ENCODE measurements around the gene TPRKB. TPM values are rescaled to one million over a fixed set of nuclear protein-coding genes. Genes with fewer than 3 reads are reported as not detected.
"Not testable (repeated sequence)": the region's sequence is repeated elsewhere in the genome, so short reads cannot be mapped to it uniquely, and the experiment has no call there.

The TPRKB gene
- total RNA-seq, 2 donors from 2014 or later, result 34.7 to 48.6 TPM

DNA sequence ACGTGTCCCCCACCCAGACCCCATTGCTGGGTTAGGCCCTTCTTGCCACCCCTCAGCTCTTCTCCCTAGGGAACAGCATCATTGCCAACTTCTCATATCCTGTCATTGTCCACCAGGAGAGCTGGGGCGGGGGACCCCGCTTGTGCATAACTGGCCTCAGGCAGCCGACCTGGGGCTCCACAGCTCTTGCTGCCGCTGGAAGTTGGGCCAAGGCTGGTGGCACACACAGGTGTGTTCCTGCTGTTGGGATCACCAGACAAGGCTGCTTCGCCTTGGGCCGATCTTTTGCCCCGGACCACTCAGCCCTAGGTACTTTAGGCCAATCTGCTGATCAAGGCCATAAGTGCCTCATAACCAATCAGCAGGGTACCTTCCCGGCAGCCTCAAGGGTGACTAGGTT is 28.6 kb downstream of the TPRKB start:
- H3K9me3 Mint-ChIP-seq, result peaks cover 0 to 2% of the 10 kb centered on the region in 2 donors
- DNase-seq (ENCODE audit: low spot score in 2 of 2) (no peak), ATAC-seq (no peak)
- peak overlapping the region in 1 of 2 donors; percentile 26 for H3K27ac Mint-ChIP-seq
- peaks cover under 1 to 3% of the 10 kb centered on the region in 2 donors for H3K36me3 Mint-ChIP-seq

DNA sequence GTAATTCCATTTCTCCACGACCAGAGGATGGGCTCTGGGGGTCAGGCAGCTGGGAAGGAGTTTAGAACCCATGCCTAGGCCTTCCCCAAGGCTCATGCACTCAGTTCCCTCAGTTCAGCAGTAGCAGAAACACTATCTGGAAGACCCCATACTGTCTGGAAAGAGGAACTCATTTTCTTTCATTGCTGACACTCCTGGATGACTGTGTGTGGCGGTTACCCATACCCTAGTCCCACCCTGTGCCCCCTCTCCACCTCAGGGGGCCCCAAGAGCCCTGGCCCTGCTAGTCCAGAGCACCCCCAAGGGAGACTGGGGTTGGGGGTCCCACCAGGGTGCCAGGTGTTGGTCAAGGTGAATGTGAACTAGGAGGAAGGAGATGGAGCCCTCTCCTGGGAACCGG is 29.5 kb downstream of the TPRKB start:
- DNase-seq (ENCODE audit: low spot score in 2 of 2) (no peak), ATAC-seq (no peak)
- H3K27ac Mint-ChIP-seq, result no peak overlapping the region
- H3K36me3 Mint-ChIP-seq, result no peaks in the 10 kb centered on the region
- H3K9me3 Mint-ChIP-seq, result no peaks in the 10 kb centered on the region

DNA sequence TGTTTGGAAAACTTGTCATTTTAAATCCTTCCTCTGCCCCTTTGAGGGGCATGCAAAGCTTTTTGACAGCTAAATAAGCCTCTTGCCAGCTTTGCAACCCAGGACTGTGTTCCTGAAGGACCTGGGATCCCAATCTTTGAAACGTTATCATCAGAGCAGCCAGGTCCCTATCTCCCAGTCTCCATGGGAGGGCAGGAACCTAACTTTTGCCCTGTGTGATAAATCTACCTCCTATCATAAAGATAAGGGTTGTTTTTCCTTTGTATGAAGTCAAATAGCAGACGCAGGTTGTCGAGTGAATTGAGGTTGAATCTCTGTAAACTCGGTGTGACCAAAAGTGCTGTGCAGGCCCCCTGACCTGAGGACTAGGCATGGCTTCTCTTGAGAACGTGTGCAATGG is 30.1 kb downstream of the TPRKB start:
- no peak overlapping the region for H3K27ac Mint-ChIP-seq
- no peaks in the 10 kb centered on the region for H3K9me3 Mint-ChIP-seq
- no peaks in the 10 kb centered on the region for H3K36me3 Mint-ChIP-seq
- no peak for ATAC-seq
- no peak for DNase-seq (ENCODE audit: low spot score in 2 of 2)

DNA sequence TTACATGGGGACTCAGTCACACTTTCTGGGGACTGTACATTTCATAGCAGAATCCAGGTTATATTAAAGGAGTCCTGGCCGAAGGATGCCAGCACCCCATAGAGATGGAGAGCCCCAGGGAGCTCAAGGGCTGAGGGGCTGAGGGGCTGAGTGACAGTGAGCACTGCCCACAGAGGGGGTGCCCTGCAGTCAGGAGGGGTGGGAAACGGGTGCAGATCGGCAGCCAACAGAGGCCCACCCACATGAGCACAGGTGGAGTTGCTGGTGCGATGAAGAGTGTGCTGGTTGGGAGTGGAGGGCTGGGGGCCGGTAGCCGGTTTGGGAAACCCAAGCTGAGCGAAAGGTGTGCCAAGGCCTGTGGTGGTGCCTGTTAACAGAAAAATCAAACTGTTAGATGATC is 32.1 kb downstream of the TPRKB start:
- H3K27ac Mint-ChIP-seq, result no peak overlapping the region
- no peak for ATAC-seq
- H3K36me3 Mint-ChIP-seq, result no peaks in the 10 kb centered on the region
- H3K9me3 Mint-ChIP-seq, result no peaks in the 10 kb centered on the region
- no peak for DNase-seq (ENCODE audit: low spot score in 2 of 2)

DNA sequence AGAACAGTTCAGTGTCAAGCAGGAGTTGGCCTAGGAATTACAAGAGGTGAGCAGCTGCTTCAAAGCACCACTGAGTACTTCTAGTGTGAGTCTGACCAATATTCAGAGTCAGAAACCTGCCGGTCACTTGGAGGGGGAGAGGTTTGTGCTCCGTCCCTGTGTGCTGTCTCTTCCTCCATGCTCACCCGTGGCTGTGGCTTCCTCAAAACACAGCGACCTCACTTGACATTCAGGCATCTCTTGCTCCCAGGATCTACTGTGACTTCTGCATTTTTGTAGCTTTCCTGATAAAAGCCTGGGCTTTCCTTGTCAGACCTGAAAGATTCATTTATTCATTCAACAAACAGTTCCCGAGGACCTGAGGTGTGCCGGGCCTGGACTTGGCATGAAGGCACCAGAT is 32.9 kb downstream of the TPRKB start:
- H3K9me3 Mint-ChIP-seq, result no peaks in the 10 kb centered on the region
- no peak overlapping the region for H3K27ac Mint-ChIP-seq
- H3K36me3 Mint-ChIP-seq, result no peaks in the 10 kb centered on the region
- ATAC-seq (no peak), DNase-seq (ENCODE audit: low spot score in 2 of 2) (no peak)

DNA sequence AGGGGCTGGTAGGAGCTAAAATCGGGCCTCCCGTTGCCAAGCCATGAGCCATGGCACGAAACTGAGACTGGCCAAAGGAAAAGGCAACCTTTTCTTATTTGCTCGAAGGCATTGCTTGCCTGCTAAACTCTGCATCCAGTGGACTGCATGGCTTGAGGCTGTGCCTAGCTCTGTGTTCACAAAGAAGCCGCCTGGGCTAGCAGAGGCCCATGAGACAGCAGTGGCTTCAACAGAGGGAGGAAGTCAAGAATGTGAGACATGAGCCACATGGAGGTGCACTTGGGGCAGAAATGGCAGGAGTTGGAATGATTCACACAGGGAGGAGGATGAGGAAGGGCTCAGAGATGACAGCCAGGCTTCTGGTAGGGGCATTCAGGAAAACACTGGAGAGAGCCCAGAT is 33.5 kb downstream of the TPRKB start:
- peaks cover 0 to 5% of the 10 kb centered on the region in 2 donors for H3K9me3 Mint-ChIP-seq
- peaks cover 0 to under 1% of the 10 kb centered on the region in 2 donors for H3K36me3 Mint-ChIP-seq
- ATAC-seq (no peak), DNase-seq (ENCODE audit: low spot score in 2 of 2) (no peak)
- H3K27ac Mint-ChIP-seq, result peak overlapping the region in 1 of 2 donors; percentile 81

DNA sequence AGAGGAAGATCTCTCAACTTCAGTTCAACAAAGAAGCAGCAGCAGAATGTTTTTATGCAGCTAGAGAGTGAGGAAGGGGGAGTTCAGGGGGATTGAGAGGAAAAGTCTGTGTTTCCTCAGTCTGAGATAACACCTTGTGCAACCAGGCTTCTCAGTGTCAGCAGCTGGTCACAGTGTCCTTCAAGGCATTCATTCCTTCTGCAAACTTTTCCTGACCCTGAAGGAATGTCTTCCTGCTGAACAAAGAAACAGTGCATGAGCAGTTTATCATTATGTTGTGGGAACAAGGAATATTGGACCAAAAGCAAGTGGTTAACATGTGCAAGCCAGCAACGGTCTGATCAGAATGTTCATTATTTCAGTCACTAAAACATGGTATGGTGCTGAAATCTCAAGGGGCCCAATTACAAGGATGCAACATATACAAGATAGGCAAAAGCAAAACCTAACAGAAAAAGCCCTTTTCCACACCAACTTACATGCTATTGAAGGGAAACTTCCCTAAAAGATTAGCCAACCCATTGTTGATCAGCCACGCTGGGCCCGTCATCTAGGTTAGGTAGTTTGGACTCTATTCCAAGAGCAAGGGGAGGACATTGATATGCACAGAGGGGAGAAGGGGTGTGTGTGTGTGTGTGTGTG is 34.2 kb downstream of the TPRKB start:
- H3K9me3 Mint-ChIP-seq; ATAC-seq; H3K36me3 Mint-ChIP-seq; DNase-seq (ENCODE audit: low spot score in 2 of 2); H3K27ac Mint-ChIP-seq: not testable (repeated sequence)

DNA sequence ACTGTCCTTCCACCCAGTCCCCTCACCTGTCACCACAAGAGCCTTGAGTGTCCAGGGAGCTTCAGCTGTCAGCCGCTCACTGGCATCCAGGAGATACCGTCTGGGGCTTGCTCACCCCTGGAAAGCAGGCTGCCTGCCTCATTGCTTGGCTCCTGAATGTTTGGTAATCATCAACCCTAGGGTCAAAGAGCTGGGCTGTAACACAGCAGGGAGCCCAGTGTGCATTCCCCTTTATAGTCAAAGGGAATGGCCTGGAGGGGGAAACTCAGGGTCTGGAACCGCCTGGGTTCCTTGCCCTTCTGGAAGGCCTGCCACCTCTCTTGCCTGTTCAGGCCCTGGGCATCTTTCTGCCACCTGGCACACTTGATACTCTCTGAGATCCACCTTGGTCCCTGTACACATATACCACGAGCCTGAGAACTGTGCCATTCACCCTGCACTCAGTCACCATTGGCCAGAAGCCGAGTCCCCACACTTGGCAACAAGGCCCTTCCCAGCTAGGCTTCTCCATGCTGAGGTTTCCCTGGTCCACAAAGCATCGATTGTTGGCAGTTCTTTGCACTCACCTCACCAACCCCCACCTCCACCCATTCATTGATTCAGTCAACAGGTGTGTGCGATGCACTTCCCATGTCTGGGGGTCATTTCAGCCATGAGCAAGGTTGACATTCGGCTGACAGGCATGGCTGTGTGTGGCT is 35.0 kb downstream of the TPRKB start:
- H3K9me3 Mint-ChIP-seq, result peaks cover 0 to 5% of the 10 kb centered on the region in 2 donors
- no peak for DNase-seq (ENCODE audit: low spot score in 2 of 2)
- ATAC-seq, result no peak
- H3K36me3 Mint-ChIP-seq, result peaks cover 0 to 9% of the 10 kb centered on the region in 2 donors
- no peak overlapping the region for H3K27ac Mint-ChIP-seq

DNA sequence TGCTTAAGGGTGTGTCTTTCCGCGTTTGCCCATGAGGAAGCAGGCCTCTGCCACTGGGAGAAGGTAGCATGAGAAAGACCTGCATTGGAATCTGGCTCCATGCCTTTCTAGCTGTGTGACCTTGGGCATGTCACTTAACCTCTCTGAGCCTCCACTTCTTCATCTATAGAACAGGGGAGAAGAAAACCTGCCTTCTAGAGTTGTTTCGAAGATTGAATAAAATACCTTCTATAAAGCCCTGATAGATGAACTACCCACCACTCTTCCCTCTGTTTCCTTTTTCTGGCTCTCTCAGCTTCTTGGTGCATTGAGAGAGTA is 35.7 kb downstream of the TPRKB start:
- H3K9me3 Mint-ChIP-seq; DNase-seq (ENCODE audit: low spot score in 2 of 2); ATAC-seq; H3K36me3 Mint-ChIP-seq; H3K27ac Mint-ChIP-seq: not testable (repeated sequence)

DNA sequence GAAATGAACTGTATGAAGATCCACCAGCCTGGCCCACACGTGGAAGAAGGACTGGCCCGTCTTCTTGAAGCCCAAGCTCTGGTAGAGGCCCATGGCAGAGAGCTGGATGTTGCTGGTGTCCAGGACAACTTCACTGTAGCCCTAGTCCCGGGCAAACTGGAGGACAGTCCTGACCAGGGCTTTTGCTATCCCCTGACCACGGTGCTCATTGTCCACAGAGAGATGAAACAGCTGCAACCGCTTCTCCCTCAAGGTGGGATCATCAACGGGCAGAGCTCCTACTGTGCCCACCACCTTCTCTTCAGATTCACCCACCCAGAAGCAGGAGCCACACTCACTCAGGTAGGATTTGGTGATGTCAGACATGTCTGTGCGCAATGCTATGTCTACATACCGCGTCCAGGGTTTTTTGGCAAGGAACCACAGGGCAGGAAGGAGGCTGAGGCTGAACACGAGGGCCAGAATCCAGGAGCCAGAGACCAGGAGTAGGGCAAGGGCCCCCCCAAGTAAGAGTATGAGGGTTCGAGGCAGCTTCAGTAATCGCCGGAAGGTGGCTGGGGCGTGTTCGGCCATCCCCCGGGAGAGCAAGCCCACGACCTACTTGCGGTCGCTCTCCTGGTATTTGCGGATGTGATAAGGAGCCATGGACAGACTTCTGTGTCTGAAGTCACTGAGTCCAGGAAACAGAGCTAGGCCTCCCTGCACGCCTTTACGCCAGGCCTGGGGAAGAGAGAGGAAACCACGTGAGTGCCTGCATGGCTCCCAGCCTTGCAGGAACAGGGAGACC is 36.3 kb downstream of the TPRKB start:
- ATAC-seq, result no peak
- no peak overlapping the region for H3K27ac Mint-ChIP-seq

DNA sequence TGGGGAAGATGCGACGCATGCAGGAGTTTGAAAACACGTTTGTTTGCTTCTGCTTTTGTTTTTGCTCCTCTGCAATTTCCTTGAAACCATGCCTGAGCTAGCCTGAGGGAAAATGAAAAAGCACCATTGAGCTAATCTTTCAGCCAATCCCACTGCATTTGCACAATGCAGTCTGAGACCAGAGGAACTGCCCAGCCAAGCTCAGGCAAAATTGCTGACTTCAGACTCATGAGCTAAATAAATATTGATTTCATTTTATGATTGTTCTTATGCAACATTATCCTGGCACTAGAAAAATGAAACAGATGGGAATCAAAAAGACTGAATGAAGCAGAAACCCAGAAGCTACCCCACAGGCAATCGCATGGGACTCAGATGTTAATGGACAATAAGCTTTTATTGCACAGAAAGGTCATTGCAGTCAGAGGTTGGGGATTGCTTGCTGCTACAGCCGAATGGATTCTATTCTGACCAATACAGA is 37.0 kb downstream of the TPRKB start:
- Mint-ChIP-seq H3K27ac (no peak overlapping the region), H3K9me3 (peaks cover 0 to 5% of the 10 kb centered on the region in 2 donors), H3K36me3 (peaks cover 0 to 9% of the 10 kb centered on the region in 2 donors)
- ATAC-seq, result no peak
- DNase-seq (ENCODE audit: low spot score in 2 of 2), result no peak

More for the DNA sequence above, 36.3 kb downstream of the TPRKB start:
- Mint-ChIP-seq H3K9me3 (peaks cover 0 to 5% of the 10 kb centered on the region in 2 donors), H3K36me3 (peaks cover 0 to 9% of the 10 kb centered on the region in 2 donors)
- DNase-seq (ENCODE audit: low spot score in 2 of 2), result no peak

DNA sequence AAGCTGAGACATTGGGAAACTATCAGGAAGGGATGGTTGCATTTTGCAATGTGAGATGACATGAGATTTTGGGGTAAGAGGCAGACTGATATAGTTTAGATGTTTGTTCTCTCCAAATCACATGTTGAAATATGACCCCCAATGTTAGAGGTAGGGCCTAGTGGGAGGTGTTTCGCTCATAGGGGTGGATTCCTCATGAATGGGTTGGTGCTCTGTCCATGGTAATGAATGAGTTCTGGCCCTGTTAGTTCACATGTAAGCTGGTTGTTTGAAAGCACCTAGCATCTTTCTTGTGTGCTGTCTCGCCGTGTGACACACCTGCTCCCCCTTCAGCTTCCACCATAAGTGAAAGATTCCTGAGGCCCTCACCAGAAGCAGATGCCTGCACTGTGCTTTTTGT is 37.7 kb downstream of the TPRKB start:
- H3K36me3 Mint-ChIP-seq, result peaks cover 0 to 9% of the 10 kb centered on the region in 2 donors
- ATAC-seq (no peak), DNase-seq (ENCODE audit: low spot score in 2 of 2) (no peak)
- H3K27ac Mint-ChIP-seq, result no peak overlapping the region
- H3K9me3 Mint-ChIP-seq, result peaks cover 0 to 5% of the 10 kb centered on the region in 2 donors

DNA sequence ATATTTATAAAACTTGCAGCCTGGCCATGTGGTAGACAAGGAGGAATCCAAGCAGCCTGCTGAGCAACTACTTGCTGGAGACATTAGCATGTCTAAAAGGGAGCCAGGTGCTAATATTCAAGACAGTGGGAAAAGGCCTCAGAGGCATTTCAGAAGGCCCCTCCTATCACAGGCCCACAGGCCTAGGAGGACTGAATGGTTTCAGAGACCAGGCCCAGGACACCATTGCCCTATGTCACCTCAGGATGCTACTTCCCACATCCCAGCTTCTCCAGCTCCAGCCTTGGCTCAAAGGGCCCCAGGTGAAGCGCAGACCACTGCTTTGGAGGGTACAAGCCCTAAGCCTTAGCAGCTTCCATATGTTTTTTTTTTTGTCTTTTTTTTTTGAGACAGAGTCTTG is 39.0 kb downstream of the TPRKB start:
- H3K27ac Mint-ChIP-seq, result no peak overlapping the region
- ATAC-seq (no peak), DNase-seq (ENCODE audit: low spot score in 2 of 2) (no peak)
- H3K36me3 Mint-ChIP-seq, result peaks cover 0 to 9% of the 10 kb centered on the region in 2 donors
- H3K9me3 Mint-ChIP-seq, result peaks cover 0 to 5% of the 10 kb centered on the region in 2 donors

DNA sequence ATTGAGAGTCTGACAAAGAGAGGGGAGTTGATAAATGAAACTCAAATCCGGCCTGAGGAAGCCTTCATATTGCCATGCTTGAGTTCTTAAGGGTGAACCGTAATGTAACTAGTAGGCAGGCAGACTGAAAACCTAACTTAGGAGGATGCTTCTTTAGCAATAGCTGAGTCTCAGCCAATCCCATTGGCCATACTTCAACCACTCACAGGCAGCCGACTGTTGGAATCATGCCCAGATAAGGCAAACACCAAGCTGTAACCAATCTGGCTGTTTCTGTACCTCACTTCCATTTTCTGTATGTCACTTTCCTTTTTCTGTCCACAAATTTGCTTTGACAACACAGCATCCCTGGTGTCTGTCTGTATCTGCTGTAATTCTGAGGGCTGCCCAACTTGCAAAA is 39.5 kb downstream of the TPRKB start:
- Mint-ChIP-seq H3K9me3 (peaks cover 0 to 5% of the 10 kb centered on the region in 2 donors), H3K27ac (no peak overlapping the region), H3K36me3 (peaks cover 0 to 9% of the 10 kb centered on the region in 2 donors)
- DNase-seq (ENCODE audit: low spot score in 2 of 2) (no peak), ATAC-seq (no peak)

DNA sequence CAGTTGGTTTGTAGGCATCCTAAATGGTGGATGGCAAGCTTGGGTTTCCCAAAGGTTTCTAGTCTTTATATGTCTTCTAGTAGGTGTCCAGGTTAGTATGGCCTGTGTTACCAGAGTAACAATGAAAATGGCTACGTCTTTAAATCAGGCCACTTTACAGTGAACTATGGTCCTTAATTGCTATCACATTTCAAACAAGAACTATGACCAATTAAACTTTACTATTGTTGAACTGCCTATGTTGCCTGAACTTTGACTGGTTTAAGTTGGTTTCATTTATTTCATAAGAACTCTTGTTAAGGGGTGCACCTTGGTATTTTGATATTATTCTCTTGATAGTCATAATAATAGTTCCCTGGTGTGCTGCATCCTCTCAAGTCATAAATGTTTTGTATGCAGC is 40.2 kb downstream of the TPRKB start:
- not testable (repeated sequence) for ATAC-seq; DNase-seq (ENCODE audit: low spot score in 2 of 2); H3K9me3 Mint-ChIP-seq; H3K36me3 Mint-ChIP-seq; H3K27ac Mint-ChIP-seq

DNA sequence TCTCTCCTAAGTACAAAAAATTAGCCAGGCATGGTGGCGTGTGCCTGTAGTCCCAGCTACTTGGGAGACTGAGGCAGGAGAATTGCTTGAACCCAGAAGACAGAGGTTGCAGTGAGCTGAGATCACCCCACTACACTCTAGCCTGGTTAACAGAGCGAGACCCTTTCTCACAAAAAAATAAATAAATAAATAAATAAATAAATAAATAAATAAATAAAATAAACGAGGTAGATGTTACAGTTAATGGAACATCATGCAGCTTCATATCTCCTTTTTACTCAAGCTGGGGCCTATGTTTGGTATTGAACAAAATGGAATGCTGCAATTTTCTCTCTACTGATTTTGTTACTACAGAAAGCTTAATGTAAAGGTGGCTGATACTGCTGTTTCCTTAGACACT is 40.6 kb downstream of the TPRKB start:
- not testable (repeated sequence) for H3K9me3 Mint-ChIP-seq; H3K36me3 Mint-ChIP-seq; H3K27ac Mint-ChIP-seq; DNase-seq (ENCODE audit: low spot score in 2 of 2); ATAC-seq

DNA sequence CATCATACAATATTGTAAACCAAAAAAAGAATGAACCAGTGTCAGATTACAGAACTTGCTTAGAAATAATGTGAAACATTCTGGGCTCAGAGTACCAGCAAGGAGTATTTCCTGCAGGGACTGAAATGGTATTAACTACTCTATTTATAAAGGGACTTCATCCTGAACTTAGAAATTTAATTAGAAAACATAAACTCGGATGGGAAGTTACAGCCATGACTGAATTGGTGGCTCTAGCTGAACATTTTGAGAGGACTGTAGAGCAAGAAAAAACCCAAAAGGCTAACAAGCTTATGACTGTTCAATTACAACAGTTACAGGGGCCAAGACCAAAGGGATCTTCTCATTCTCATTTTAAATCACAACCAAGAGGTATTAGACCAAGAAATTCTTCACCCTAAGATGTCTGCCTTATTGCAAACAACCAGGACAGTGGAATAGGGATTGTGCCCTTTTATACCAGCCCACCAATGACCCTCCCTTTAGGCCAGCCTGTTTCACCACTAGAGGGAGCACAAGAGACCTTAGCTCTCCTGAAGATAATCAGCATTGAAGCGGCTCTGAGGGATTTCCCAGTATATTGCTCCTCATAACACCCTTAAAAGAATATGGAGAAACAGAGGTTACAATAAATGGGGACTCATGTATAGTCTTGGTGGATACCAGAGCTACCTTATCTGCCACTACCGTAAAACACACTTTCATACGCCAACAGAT is 46.6 kb downstream of the TPRKB start:
- not testable (repeated sequence) for H3K27ac Mint-ChIP-seq, H3K9me3 Mint-ChIP-seq, H3K36me3 Mint-ChIP-seq
- DNase-seq (ENCODE audit: low spot score in 2 of 2), result peak in 1 of 2 donors; percentile 15
- ATAC-seq, result peak; percentile 84 to 99
